NB4 (cell line): Measurements from ENCODE around the gene TTC32.

Experiments used
- MYC ChIP-seq: IDR thresholded peaks from 2 replicates; pipeline ENCODE4 v1.6.1; 2011; ENCODE audit warnings: low read depth, low read length
- POLR2A ChIP-seq: IDR thresholded peaks from 2 replicates; pipeline ENCODE4 v1.6.1; 2011; ENCODE audit warnings: mild to moderate bottlenecking; ENCODE audit not compliant: insufficient read length; ENCODE audit errors: extremely low read depth
- TF ChIP-seq, protein P1 (sequence below): IDR thresholded peaks from one replicate; pipeline ENCODE4 v1.5.1; 2012; ENCODE audit warnings: low read depth, low read length
- TF ChIP-seq, protein P2 (sequence below): IDR thresholded peaks from 2 replicates; pipeline ENCODE4 v1.6.1; 2011; ENCODE audit warnings: low read depth, low read length

DNA sequence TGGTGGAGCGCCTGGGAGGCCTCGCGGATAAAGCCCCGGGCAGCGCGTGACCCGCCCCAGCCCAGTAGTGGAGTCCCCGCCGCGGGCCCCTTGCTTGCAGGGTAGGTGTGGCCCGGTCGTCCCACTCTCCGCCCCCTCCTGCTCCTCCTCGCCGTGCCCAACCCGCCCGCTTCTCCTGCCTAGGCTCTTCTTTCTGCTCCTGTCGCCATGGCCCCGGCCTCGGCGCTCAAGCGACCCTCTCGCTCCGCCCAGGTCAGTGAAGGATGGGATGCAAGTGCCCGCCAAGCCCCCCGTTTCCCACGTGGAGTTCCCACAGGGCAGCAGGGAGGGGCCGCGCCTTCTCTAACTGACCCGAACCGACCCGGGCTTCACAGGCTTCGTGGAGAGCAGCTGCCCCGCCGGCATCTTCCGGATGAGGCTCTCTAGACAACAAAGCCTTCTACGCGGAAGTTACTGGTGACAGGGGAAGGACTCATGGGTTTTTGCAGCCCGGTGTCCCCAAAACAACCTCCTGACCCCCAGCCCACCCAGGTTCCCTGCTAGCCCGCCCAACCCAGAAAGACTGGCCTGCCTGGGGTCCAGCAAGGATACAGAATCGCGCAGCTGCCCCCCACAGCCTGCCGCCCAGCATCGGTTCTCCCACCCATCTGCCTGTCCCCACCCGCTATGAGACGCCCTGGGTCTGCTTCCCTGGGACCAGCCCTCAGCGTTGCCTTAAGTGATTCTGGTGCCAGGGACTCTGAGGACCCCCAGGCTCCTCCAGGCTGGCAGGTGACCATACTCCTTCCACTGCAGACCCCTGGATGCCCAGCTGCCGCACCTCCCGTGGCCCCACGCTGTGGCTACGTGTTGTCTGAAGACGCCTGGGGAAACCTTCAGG, 32.8 kb downstream of the TTC32 start:
- TF ChIP-seq POLR2A (no peak), MYC (no peak)
- TF ChIP-seq, protein P1, sequence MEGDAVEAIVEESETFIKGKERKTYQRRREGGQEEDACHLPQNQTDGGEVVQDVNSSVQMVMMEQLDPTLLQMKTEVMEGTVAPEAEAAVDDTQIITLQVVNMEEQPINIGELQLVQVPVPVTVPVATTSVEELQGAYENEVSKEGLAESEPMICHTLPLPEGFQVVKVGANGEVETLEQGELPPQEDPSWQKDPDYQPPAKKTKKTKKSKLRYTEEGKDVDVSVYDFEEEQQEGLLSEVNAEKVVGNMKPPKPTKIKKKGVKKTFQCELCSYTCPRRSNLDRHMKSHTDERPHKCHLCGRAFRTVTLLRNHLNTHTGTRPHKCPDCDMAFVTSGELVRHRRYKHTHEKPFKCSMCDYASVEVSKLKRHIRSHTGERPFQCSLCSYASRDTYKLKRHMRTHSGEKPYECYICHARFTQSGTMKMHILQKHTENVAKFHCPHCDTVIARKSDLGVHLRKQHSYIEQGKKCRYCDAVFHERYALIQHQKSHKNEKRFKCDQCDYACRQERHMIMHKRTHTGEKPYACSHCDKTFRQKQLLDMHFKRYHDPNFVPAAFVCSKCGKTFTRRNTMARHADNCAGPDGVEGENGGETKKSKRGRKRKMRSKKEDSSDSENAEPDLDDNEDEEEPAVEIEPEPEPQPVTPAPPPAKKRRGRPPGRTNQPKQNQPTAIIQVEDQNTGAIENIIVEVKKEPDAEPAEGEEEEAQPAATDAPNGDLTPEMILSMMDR = no peak
- TF ChIP-seq, protein P2, sequence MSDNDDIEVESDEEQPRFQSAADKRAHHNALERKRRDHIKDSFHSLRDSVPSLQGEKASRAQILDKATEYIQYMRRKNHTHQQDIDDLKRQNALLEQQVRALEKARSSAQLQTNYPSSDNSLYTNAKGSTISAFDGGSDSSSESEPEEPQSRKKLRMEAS = no peak
